Measurements from ENCODE around the gene ALG14. TPM values are rescaled to one million over a fixed set of nuclear protein-coding genes. Genes with fewer than 3 reads are reported as not detected.

ALG14 gene
- total RNA-seq, 1 donor from 2014 or later = 0.92 TPM

- TF ChIP-seq, protein P1, sequence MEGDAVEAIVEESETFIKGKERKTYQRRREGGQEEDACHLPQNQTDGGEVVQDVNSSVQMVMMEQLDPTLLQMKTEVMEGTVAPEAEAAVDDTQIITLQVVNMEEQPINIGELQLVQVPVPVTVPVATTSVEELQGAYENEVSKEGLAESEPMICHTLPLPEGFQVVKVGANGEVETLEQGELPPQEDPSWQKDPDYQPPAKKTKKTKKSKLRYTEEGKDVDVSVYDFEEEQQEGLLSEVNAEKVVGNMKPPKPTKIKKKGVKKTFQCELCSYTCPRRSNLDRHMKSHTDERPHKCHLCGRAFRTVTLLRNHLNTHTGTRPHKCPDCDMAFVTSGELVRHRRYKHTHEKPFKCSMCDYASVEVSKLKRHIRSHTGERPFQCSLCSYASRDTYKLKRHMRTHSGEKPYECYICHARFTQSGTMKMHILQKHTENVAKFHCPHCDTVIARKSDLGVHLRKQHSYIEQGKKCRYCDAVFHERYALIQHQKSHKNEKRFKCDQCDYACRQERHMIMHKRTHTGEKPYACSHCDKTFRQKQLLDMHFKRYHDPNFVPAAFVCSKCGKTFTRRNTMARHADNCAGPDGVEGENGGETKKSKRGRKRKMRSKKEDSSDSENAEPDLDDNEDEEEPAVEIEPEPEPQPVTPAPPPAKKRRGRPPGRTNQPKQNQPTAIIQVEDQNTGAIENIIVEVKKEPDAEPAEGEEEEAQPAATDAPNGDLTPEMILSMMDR (IDR thresholded peaks at IDR 0.05; ENCODE audit: insufficient read depth, low read length, poor library complexity, severe bottlenecking) = no peak
- Histone ChIP-seq H3K27me3 (ENCODE audit: control insufficient read depth, insufficient read depth, low read length) (no peaks in the 10 kb centered on the region), H3K36me3 (ENCODE audit: control insufficient read depth, insufficient read depth, low read length) (no peaks in the 10 kb centered on the region), H3K4me3 (ENCODE audit: low read depth, low read length) (no peak overlapping the region)
- DNase-seq (ENCODE audit: low read depth) = no peak
Observed at GRCh38 chr1:94951509-94952208, 121.1 kb downstream of the ALG14 start.

DNA sequence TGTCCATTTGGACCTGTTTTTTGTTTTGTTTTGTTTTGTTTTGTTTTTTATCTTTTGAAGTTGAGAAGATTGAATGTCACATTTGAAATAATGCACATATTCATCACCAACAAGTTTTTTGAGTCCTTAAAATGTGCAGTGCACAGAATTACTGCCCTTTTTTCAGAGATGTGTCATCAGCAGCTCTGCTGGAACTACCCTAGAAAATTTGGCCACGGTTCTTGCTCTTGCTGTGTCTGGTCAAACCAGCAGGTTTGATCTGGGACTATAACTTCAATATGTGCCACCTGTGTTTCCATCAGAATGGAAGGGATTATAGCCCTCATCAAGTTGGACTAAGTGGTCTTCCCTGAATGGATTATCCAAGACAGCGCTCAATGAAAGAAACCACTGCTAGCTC is 121.7 kb downstream of the ALG14 start:
- Histone ChIP-seq H3K4me3 (ENCODE audit: low read depth, low read length) (no peak overlapping the region), H3K36me3 (ENCODE audit: control insufficient read depth, insufficient read depth, low read length) (no peaks in the 10 kb centered on the region), H3K27me3 (ENCODE audit: control insufficient read depth, insufficient read depth, low read length) (no peaks in the 10 kb centered on the region)
- no peak for DNase-seq (ENCODE audit: low read depth)
- TF ChIP-seq, protein P1 (IDR thresholded peaks at IDR 0.05; ENCODE audit: insufficient read depth, low read length, poor library complexity, severe bottlenecking) = no peak

GRCh38 chr1:94949681-94950661 is 122.8 kb downstream of the ALG14 start:
- Histone ChIP-seq H3K4me3 (ENCODE audit: low read depth, low read length) (no peak overlapping the region), H3K27me3 (ENCODE audit: control insufficient read depth, insufficient read depth, low read length) (no peaks in the 10 kb centered on the region), H3K36me3 (ENCODE audit: control insufficient read depth, insufficient read depth, low read length) (no peaks in the 10 kb centered on the region)
- DNase-seq (ENCODE audit: low read depth) = no peak
- TF ChIP-seq, protein P1 (IDR thresholded peaks at IDR 0.05; ENCODE audit: insufficient read depth, low read length, poor library complexity, severe bottlenecking) = no peak

- DNase-seq (ENCODE audit: low read depth) = no peak
- no peaks in the 10 kb centered on the region for H3K36me3 ChIP-seq (ENCODE audit: control insufficient read depth, insufficient read depth, low read length)
- no peak overlapping the region for H3K4me3 ChIP-seq (ENCODE audit: low read depth, low read length)
- TF ChIP-seq, protein P1 (IDR thresholded peaks at IDR 0.05; ENCODE audit: insufficient read depth, low read length, poor library complexity, severe bottlenecking) = no peak
- H3K27me3 ChIP-seq (ENCODE audit: control insufficient read depth, insufficient read depth, low read length) = no peaks in the 10 kb centered on the region
Observed at GRCh38 chr1:94947437-94947836, 125.3 kb downstream of the ALG14 start.

GRCh38 chr1:94946886-94947285 is 125.9 kb downstream of the ALG14 start:
- TF ChIP-seq, protein P1 (IDR thresholded peaks at IDR 0.05; ENCODE audit: insufficient read depth, low read length, poor library complexity, severe bottlenecking) = no peak
- no peak for DNase-seq (ENCODE audit: low read depth)
- H3K36me3 ChIP-seq (ENCODE audit: control insufficient read depth, insufficient read depth, low read length) = no peaks in the 10 kb centered on the region
- H3K27me3 ChIP-seq (ENCODE audit: control insufficient read depth, insufficient read depth, low read length) = no peaks in the 10 kb centered on the region
- no peak overlapping the region for H3K4me3 ChIP-seq (ENCODE audit: low read depth, low read length)

Measured in kidney epithelial cell (primary cell).